HepG2 (cell line): ENCODE results near the gene CST11. TPM values are rescaled to one million over a fixed set of nuclear protein-coding genes. Genes with fewer than 3 reads are reported as not detected.
A peak's percentile ranks its signal among the peaks of the same experiment; 100 is the strongest.

Experiments used
- ATAC-seq: fragments of 200-7000 bp; cut with Tn5 transposase; 3 replicates; pipeline ENCODE4 v1.9.1; 2020; ENCODE audit warnings: mild to moderate bottlenecking, moderate library complexity
- BruUV-seq: library from RNA; stranded (reverse); fragments of 400-500 nt; replicated peaks from 2 replicates; lab custom pipeline; 2021; lab: Mats Ljungman, UMichigan
- CTCF ChIA-PET: fragments of 300-600 bp; formaldehyde crosslinking; extraction: SDS; loops from one replicate; lab custom pipeline; 2021; ENCODE audit warnings: low total read pairs, inconsistent platforms, low intra/inter-chr PET ratio; lab: Yijun Ruan, JAX
- POLR2A ChIA-PET: fragments of 350-600 bp; sonication (Branson Sonifier 250); formaldehyde crosslinking; loops from one replicate; lab custom pipeline; 2020; ENCODE audit warnings: antibody characterized with exemption, inconsistent platforms; lab: Yijun Ruan, JAX
- DNase-seq: peaks from one replicate; pipeline ENCODE4 v3.0.0-alpha.2; 2015; ENCODE audit warnings: low spot score
- FAIRE-seq: peaks from 3 replicates; lab custom pipeline; 2011; peaks lifted over from hg19 to GRCh38; lab: Jason Lieb, UNC
- H2AFZ ChIP-seq: one replicate; pipeline ENCODE4 v1.6.1; 2011; ENCODE audit warnings: low read length, inconsistent platforms
- H3K27ac ChIP-seq: fragments of 300-600 bp; 3 replicates; pipeline ENCODE4 v1.8.0; 2011; ENCODE audit warnings: mixed run types, mild to moderate bottlenecking, mixed read lengths, low read length, inconsistent platforms; ENCODE audit not compliant: insufficient read depth; ENCODE audit errors: extremely low read length
- H3K27me3 ChIP-seq, 2 experiments: fragments of 200-600 bp in 1 of 2; 2 replicates in 1 of 2; 3 replicates in 1 of 2; pipeline versions ENCODE4 v1.6.0 to v1.8.0; 2011; ENCODE audit warnings: low read length in 2 of 2, mild to moderate bottlenecking in 2 of 2, moderate library complexity in 2 of 2, inconsistent platforms in 1 of 2; ENCODE audit not compliant: insufficient read depth in 2 of 2, control insufficient read depth in 1 of 2
- H3K36me3 ChIP-seq, 2 experiments: fragments of 200-600 bp in 1 of 2; replicated peaks in 1 of 2; 2 replicates in 1 of 2; 3 replicates in 1 of 2; pipeline versions ENCODE4 v1.5.1 to v1.8.0; 2011; ENCODE audit warnings: low read length in 2 of 2, inconsistent platforms in 1 of 2; ENCODE audit not compliant: insufficient read depth in 2 of 2, control insufficient read depth in 1 of 2
- H3K4me1 ChIP-seq: 2 replicates; pipeline ENCODE4 v1.5.1; 2012; ENCODE audit warnings: low read length, inconsistent platforms; ENCODE audit not compliant: insufficient read depth
- H3K4me2 ChIP-seq: 2 replicates; pipeline ENCODE4 v1.6.0; 2011; ENCODE audit warnings: low read depth, low read length, inconsistent platforms
- H3K4me3 ChIP-seq, 3 experiments: fragments of 200-600 bp in 1 of 3; sonication (generic), shearing (Covaris generic) in 1 of 3; replicated peaks in 1 of 3; 2 replicates each; pipeline ENCODE4 v1.5.1; 2011 to 2016; ENCODE audit warnings: low read length in 3 of 3, inconsistent platforms in 2 of 3, low read depth in 2 of 3, mild to moderate bottlenecking in 2 of 3, control low read depth in 1 of 3, mixed read lengths in 1 of 3; ENCODE audit not compliant: insufficient read depth in 1 of 3
- H3K79me2 ChIP-seq: one replicate; pipeline ENCODE4 v1.6.1; 2011; ENCODE audit warnings: low read length, inconsistent platforms; ENCODE audit not compliant: insufficient read depth
- H3K9ac ChIP-seq: 2 replicates; pipeline ENCODE4 v1.6.0; 2011; ENCODE audit warnings: mild to moderate bottlenecking, low read depth, low read length, inconsistent platforms; ENCODE audit not compliant: insufficient read depth
- H3K9me3 ChIP-seq: 2 replicates; pipeline ENCODE4 v1.5.1; 2012; ENCODE audit warnings: mild to moderate bottlenecking, low read length
- H4K20me1 ChIP-seq: 2 replicates; pipeline ENCODE4 v1.6.0; 2011; ENCODE audit warnings: inconsistent platforms, mild to moderate bottlenecking, low read length, moderate library complexity; ENCODE audit not compliant: insufficient read depth
- ATM ChIP-seq: fragments of 450-650 bp; IDR thresholded peaks from 2 replicates; pipeline ENCODE4 v1.7.1; 2017; ENCODE audit warnings: mild to moderate bottlenecking, borderline replicate concordance
- EED ChIP-seq: sonication (generic); formaldehyde crosslinking; IDR thresholded peaks from 2 replicates; pipeline ENCODE4 v1.5.0; 2020; ENCODE audit warnings: mild to moderate bottlenecking, missing genetic modification reagents
- MIER3 ChIP-seq: IDR thresholded peaks from 2 replicates; pipeline ENCODE4 v1.6.1; 2016; ENCODE audit warnings: missing compliant biosample characterization, borderline replicate concordance
- RBM22 ChIP-seq: fragments of 200-400 bp; formaldehyde crosslinking; optimal IDR thresholded peaks from 2 replicates; pipeline ENCODE3; 2017; ENCODE audit warnings: mild to moderate bottlenecking, low read length, moderate library complexity
- SATB2 ChIP-seq: sonication (generic); formaldehyde crosslinking; IDR thresholded peaks from 2 replicates; pipeline ENCODE4 v1.5.0; 2020; ENCODE audit warnings: missing genetic modification reagents
- STAT6 ChIP-seq: sonication (generic); formaldehyde crosslinking; IDR thresholded peaks from 2 replicates; pipeline ENCODE4 v1.4.0; 2020; ENCODE audit warnings: missing genetic modification reagents, mild to moderate bottlenecking, borderline replicate concordance
- TFAP4 ChIP-seq: sonication (generic); IDR thresholded peaks from 2 replicates; pipeline ENCODE4 v1.6.1; 2016; ENCODE audit warnings: low read depth, borderline replicate concordance
- THAP11 ChIP-seq: IDR thresholded peaks from 2 replicates; pipeline ENCODE4 v1.6.1; 2016; ENCODE audit warnings: missing biosample characterization, missing genetic modification reagents
- ZFP41 ChIP-seq: sonication (generic); formaldehyde crosslinking; IDR thresholded peaks from 2 replicates; pipeline ENCODE4 v1.4.0; 2020; ENCODE audit warnings: mild to moderate bottlenecking, missing genetic modification reagents, borderline replicate concordance
- ZNF230 ChIP-seq: sonication (generic); formaldehyde crosslinking; IDR thresholded peaks from 2 replicates; pipeline ENCODE4 v1.4.0; 2020; ENCODE audit warnings: mild to moderate bottlenecking, missing genetic modification reagents
- ZNF503 ChIP-seq: sonication (generic); formaldehyde crosslinking; IDR thresholded peaks from 2 replicates; pipeline ENCODE4 v1.4.0; 2020; ENCODE audit warnings: missing genetic modification reagents
- ZNF512B ChIP-seq: sonication (generic); formaldehyde crosslinking; IDR thresholded peaks from 2 replicates; pipeline ENCODE4 v1.5.1; 2020; ENCODE audit warnings: missing genetic modification reagents, mild to moderate bottlenecking, borderline replicate concordance
- ZNF770 ChIP-seq: sonication (generic); formaldehyde crosslinking; IDR thresholded peaks from 2 replicates; pipeline ENCODE4 v1.5.0; 2020; ENCODE audit warnings: mild to moderate bottlenecking, missing genetic modification reagents
- WGBS: methylation state at CpG from one replicate; pipeline ENCODE4 v1.1.6; 2017; ENCODE audit warnings: low lambda C conversion rate; 5-methylcytosine and 5-hydroxymethylcytosine counted together
- in situ Hi-C: cut with HindIII; loops from 2 replicates; pipeline ENCODE4 v1.10.0; 2017; ENCODE audit warnings: low pct_unique_long_range_greater_than_20kb; ENCODE audit not compliant: extremely low pct_ligation_motif_present
- intact Hi-C: fragments of 100-400 bp; cut with micrococcal nuclease; formaldehyde crosslinking; loops from one replicate; pipeline ENCODE4 v1.10.0; 2022; ENCODE audit not compliant: unreplicated experiment
- polyA plus RNA-seq, 8 experiments: library from polyadenylated mRNA; depleted of rRNA in 3 of 8; stranded (reverse) in 7 of 8; unstranded in 1 of 8; fragments of >200 nt; fragmentation: Illumina TruSeq in 4 of 8; extraction: Trizol in 4 of 8; gene quantifications; 2 replicates each; pipeline versions ENCODE4 v1.2.1 to v1.2.3, GENCODE V29; 2011 to 2016; ENCODE audit warnings: low read depth in 4 of 8, missing spikeins in 1 of 8, mixed read lengths in 1 of 8; ENCODE audit not compliant: insufficient read depth in 1 of 8
- total RNA-seq, 5 experiments: library from RNA; depleted of rRNA; stranded (reverse); fragments of >200 nt; fragmentation: Illumina TruSeq; extraction: Trizol; gene quantifications; 2 replicates each; pipeline ENCODE4 v1.2.3, GENCODE V29; 2016; ENCODE audit warnings: low read depth in 1 of 5

Gene CST11
- total and polyA plus RNA-seq, 2 of the 13 experiments (the other 11 are each of a cell fraction or from before 2014, with no cell fraction given): not detected

- H3K9me3 ChIP-seq: no peaks in the 10 kb centered on the region
- intact Hi-C loops (no loop called here), in situ Hi-C loops (no loop called here)
- CTCF ChIA-PET: no interaction called here
- peaks cover 5% of the 10 kb centered on the region; the same call in 1 of the 2 replicates for H3K4me1 ChIP-seq
- H3K36me3 ChIP-seq: no peaks in the 10 kb centered on the region
- no peaks in the 10 kb centered on the region for H3K79me2 ChIP-seq
- BruUV-seq: no TSS peak
- H3K27me3 ChIP-seq: no peaks in the 10 kb centered on the region
- no peak overlapping the region for H2AFZ ChIP-seq
- H3K4me2 ChIP-seq: no peak overlapping the region
- FAIRE-seq (no peak), ATAC-seq (no peak; the same call in 2 of the 3 replicates), DNase-seq (no peak)
- H3K9ac ChIP-seq: no peak overlapping the region
- no peak overlapping the region for H3K27ac ChIP-seq
- no peaks in the 10 kb centered on the region for H4K20me1 ChIP-seq
- H3K4me3 ChIP-seq: no peak overlapping the region
- 59% methylated on average over 6 of the region's 6 CpGs for WGBS
- POLR2A ChIA-PET: no interaction called here
- no peak for TF ChIP-seq SATB2 (CRISPR knock-in tag)
- TF ChIP-seq ZNF230 (CRISPR knock-in tag): no peak
- no peak for TF ChIP-seq ZNF770
- peak; percentile 34; the same call in 1 of the 2 replicates for TF ChIP-seq ATM
- TF ChIP-seq ZFP41: no peak
- no peak for TF ChIP-seq TFAP4
- TF ChIP-seq ZNF503 (CRISPR knock-in tag): no peak
- TF ChIP-seq MIER3 (CRISPR knock-in tag): no peak
- no peak for TF ChIP-seq STAT6 (CRISPR knock-in tag)
- no peak for TF ChIP-seq ZNF512B (CRISPR knock-in tag)
- TF ChIP-seq EED (CRISPR knock-in tag): no peak
- TF ChIP-seq RBM22: no peak
- no peak for TF ChIP-seq THAP11 (CRISPR knock-in tag)
Measured at GRCh38 chr20:23476015-23476754, 23.5 kb upstream of the CST11 start.
